ENCODE results near the gene MESD.

DNA sequence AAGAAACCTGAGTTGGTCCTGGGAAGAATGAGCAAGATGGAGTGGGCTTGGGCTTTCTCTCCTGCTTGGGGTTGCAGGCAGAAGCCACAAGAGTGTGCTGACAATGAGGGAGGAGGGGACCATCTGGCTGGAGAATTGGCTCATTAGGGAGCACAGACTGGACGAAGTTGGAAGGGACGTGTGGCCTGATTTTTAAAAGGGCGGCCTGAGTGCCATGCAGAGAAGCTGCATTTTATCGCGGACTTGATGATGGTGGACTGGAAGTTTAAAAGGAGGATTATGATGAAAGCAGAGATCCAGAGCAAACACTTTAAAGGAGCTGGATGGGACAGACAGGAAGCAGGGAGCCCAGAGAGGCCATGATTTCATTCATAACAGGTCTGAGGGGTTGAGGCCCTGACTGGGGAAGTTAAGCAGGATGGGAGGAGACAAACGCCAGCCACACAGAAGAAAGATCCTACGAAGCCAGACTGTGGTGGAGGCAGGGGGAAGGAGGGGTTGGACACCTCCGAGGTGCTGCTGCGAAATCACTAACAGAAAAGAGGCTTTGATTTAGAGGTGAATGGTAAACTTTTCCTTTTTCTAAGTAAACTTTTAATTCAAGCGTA lies 34.8 kb upstream of the MESD start:
- TF ChIP-seq POLR2AphosphoS5 (IDR thresholded peaks at IDR 0.05; ENCODE audit: low read depth, low read length): no peak
- no peak for TF ChIP-seq SIN3A (IDR thresholded peaks at IDR 0.05; ENCODE audit: borderline replicate concordance, insufficient read depth, low read depth, low read length)
- TF ChIP-seq, protein P1, sequence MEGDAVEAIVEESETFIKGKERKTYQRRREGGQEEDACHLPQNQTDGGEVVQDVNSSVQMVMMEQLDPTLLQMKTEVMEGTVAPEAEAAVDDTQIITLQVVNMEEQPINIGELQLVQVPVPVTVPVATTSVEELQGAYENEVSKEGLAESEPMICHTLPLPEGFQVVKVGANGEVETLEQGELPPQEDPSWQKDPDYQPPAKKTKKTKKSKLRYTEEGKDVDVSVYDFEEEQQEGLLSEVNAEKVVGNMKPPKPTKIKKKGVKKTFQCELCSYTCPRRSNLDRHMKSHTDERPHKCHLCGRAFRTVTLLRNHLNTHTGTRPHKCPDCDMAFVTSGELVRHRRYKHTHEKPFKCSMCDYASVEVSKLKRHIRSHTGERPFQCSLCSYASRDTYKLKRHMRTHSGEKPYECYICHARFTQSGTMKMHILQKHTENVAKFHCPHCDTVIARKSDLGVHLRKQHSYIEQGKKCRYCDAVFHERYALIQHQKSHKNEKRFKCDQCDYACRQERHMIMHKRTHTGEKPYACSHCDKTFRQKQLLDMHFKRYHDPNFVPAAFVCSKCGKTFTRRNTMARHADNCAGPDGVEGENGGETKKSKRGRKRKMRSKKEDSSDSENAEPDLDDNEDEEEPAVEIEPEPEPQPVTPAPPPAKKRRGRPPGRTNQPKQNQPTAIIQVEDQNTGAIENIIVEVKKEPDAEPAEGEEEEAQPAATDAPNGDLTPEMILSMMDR (IDR thresholded peaks at IDR 0.05): no peak
